Nephron (organoid): Measurements from ENCODE around the gene LGMN.

Experiments used
- H3K27ac Mint-ChIP-seq, 3 experiments: 2 replicates each; pipeline ENCODE4 v1.8.0; 2020; ENCODE audit warnings: mixed read lengths in 3 of 3, mild to moderate bottlenecking in 2 of 3, moderate library complexity in 1 of 3
- H3K27me3 Mint-ChIP-seq: 2 replicates; pipeline ENCODE4 v1.8.0; 2021; ENCODE audit warnings: low read depth, mild to moderate bottlenecking, moderate library complexity, mixed read lengths
- H3K36me3 Mint-ChIP-seq: 2 replicates; pipeline ENCODE4 v1.8.0; 2020; ENCODE audit warnings: low read depth, mixed read lengths
- H3K4me1 Mint-ChIP-seq: 2 replicates; pipeline ENCODE4 v1.8.0; 2020; ENCODE audit warnings: mixed read lengths
- H3K4me3 Mint-ChIP-seq, 3 experiments: 2 replicates each; pipeline ENCODE4 v1.8.0; 2020; ENCODE audit warnings: mild to moderate bottlenecking in 3 of 3, mixed read lengths in 3 of 3, moderate library complexity in 2 of 3
- H3K9me3 Mint-ChIP-seq: 2 replicates; pipeline ENCODE4 v1.8.0; 2020; ENCODE audit warnings: mixed read lengths
- TF ChIP-seq, protein P1 (sequence below), 3 experiments: fragments of 200-600 bp; sonication (generic); IDR thresholded peaks; one replicate each; pipeline ENCODE4 v1.5.0; 2021; ENCODE audit warnings: antibody characterized with exemption in 3 of 3; ENCODE audit not compliant: unreplicated experiment in 3 of 3

LGMN gene

DNA sequence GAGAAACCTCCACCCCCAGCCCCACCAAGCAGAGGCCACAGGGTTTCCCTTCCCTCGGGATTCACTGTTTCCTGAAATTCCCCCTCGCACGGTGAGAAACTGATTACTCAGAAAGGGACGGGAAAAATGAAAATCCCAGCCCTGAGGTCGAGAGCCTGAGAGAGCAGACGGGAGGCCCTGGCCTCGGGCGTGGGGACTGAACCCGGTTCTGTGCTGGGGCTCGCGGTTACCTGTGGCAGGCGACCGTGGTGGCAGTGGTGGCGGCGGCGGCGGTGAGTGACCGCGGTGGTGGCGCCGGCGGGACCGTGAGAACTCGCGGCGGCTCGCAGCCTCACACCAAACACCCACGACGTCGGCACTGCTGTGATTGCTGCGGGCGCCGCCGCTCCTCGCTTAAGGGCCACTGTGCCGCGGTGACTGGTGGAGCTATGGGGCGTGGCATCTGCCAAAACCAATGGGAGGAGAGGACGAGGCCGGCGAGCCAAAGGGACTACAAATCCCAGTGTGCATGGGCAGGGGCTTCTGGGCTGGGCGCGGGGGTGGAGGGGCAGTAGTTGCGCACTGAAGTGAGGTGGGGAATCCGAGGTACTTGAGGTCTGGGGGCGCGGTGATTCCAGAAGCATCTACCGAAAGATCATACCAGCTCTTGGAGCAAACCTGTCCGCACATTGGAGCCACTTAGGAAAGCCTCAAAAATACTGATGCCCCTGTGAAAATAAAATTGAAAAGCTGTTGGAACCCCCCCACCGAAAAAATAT, at the start of gene LGMN:
Gene LGMN, minus strand, starts transcription at position 369 of the 758 bp plus-strand sequence. CDS start 15,841 bp downstream, outside the sequence.
- peak within 1 kb of the TSS; percentile 92 to 93 (median 93) for H3K4me3 Mint-ChIP-seq
- H3K9me3 Mint-ChIP-seq = no peaks in the 10 kb centered on the region
- peaks cover 6% of the 10 kb centered on the region for H3K4me1 Mint-ChIP-seq
- peak within 1 kb of the TSS; percentile 3 to 78 (median 68) for H3K27ac Mint-ChIP-seq
- TF ChIP-seq, protein P1, sequence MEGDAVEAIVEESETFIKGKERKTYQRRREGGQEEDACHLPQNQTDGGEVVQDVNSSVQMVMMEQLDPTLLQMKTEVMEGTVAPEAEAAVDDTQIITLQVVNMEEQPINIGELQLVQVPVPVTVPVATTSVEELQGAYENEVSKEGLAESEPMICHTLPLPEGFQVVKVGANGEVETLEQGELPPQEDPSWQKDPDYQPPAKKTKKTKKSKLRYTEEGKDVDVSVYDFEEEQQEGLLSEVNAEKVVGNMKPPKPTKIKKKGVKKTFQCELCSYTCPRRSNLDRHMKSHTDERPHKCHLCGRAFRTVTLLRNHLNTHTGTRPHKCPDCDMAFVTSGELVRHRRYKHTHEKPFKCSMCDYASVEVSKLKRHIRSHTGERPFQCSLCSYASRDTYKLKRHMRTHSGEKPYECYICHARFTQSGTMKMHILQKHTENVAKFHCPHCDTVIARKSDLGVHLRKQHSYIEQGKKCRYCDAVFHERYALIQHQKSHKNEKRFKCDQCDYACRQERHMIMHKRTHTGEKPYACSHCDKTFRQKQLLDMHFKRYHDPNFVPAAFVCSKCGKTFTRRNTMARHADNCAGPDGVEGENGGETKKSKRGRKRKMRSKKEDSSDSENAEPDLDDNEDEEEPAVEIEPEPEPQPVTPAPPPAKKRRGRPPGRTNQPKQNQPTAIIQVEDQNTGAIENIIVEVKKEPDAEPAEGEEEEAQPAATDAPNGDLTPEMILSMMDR (IDR thresholded peaks at IDR 0.05; ENCODE audit: unreplicated experiment in 3 of 3) = no peak
- peaks cover 4% of the 10 kb centered on the region for H3K36me3 Mint-ChIP-seq
- H3K27me3 Mint-ChIP-seq = peaks cover 4% of the 10 kb centered on the region

DNA sequence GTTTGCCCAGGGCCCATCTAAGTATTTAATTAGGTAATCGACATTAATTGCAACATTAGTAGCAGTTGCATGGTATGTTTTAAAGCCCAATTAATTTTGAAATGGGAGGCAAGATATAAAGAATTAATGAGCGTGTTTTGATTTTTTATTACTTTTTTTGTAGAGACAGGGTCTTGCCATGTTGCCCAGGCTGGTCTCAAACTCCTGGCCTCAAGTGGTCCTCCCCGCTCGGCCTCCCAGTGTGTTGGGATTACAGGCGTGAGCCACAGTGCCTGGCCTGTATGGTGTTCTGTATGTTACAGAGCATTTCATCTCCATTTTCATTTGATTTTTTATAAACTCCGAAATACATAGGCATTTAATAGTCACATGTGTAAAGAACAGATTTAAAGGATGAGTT, 46.5 kb upstream of the LGMN start:
- H3K27ac Mint-ChIP-seq = peak overlapping the region; percentile 78 to 99 (median 93)
- peaks cover 3% of the 10 kb centered on the region for H3K27me3 Mint-ChIP-seq
- peaks cover 26% of the 10 kb centered on the region for H3K4me1 Mint-ChIP-seq
- peaks cover 18% of the 10 kb centered on the region for H3K36me3 Mint-ChIP-seq
- H3K9me3 Mint-ChIP-seq = peaks cover 15% of the 10 kb centered on the region
- TF ChIP-seq, protein P1 (IDR thresholded peaks at IDR 0.05; ENCODE audit: unreplicated experiment in 3 of 3) = no peak
- peak overlapping the region; percentile 85 to 99 (median 86) for H3K4me3 Mint-ChIP-seq

DNA sequence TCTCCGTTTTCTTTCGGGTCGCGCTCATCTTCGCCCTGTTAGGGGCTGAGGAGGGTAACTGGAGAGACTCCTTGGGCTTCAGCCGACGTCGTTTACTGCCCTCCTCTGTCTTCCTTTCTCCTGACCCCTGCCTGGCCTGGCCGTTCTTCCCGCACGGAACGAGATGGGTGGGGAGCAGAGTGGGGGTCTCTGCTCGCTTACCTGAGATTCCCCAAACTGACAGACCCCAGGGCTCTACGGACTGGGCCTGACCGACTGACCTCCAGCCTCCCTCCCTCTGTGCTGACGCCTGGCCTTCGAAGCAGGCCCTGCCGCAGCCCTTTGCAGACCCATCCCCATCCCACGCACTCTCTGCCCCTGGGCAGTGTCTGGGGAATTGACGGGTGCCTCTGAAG, 46.1 kb upstream of the LGMN start:
- peaks cover 24% of the 10 kb centered on the region for H3K4me1 Mint-ChIP-seq
- TF ChIP-seq, protein P1 (IDR thresholded peaks at IDR 0.05; ENCODE audit: unreplicated experiment in 3 of 3) = no peak
- H3K27me3 Mint-ChIP-seq = peaks cover 3% of the 10 kb centered on the region
- H3K27ac Mint-ChIP-seq = peak overlapping the region; percentile 78 to 99 (median 93)
- H3K4me3 Mint-ChIP-seq = peak overlapping the region; percentile 85 to 99 (median 86)
- peaks cover 18% of the 10 kb centered on the region for H3K9me3 Mint-ChIP-seq
- peaks cover 14% of the 10 kb centered on the region for H3K36me3 Mint-ChIP-seq

DNA sequence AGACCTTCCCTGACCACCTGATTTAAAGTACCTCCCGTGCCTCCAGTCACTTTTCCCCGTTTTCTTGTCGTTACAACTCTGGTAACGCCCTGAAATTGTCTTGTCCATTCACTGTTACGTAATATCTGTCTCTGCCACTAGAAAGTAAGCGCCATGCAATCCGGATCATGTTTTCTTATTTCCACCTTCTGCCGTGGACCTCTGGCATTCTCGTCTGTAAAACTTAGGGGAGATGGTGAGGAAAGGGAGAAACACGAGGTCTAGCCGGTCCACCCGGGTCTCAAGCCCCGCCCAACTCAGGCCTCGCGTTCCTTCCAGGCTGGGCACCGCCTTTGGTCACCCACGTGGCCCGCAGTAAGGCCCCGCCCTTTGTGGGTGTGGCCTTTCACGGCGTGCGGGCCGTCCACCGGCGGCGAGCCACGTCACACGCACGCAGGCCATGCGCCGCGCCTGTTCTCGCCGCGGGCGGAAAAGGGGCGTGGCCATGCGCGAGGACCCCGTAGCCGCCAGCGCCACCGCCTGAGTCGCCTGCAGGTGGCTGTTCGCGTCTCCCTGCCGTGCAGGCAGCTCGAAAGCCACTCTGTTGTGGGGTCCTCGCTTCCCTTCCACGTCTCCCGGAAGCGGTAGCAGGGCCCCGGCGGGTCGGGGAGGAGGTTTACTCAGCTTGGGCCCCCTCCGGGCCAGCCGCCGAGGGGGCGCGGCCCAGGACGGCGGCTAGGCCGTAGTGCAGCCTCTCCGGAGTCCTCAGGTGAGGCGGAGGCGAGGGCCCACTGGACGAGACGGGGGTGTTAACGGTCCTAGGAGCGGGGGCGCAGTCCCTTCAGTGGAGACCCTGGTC, 45.5 kb upstream of the LGMN start, which contains the start of gene GOLGA5:
Gene GOLGA5, plus strand, starts transcription at position 597 of the 838 bp plus-strand sequence. CDS start 3,133 bp downstream, outside the sequence.
- Mint-ChIP-seq H3K27ac (peak within 1 kb of the TSS; percentile 78 to 99 (median 93)), H3K36me3 (peaks cover 14% of the 10 kb centered on the region), H3K4me1 (peaks cover 24% of the 10 kb centered on the region), H3K4me3 (peak within 1 kb of the TSS; percentile 85 to 99 (median 86)), H3K27me3 (peaks cover 3% of the 10 kb centered on the region), H3K9me3 (peaks cover 23% of the 10 kb centered on the region)
- TF ChIP-seq, protein P1 (IDR thresholded peaks at IDR 0.05; ENCODE audit: unreplicated experiment in 3 of 3) = no peak

DNA sequence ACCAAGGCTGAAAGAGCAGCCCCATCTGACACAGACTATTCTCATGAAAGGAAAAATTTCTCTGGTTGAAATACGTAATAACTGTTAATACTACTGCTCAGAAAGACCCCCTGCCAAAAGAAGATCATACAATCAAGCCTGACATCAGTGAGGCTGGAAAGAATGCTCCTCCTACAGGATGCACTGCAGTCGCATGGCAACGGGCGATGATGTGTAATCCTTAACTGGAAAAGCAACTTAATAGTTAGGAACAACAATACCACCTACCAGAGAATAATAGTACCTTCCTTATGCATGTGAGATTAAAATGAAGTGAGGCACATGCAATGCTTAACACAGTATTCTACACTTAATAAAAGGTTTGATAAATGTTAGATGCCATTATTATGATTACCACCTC, 44.5 kb upstream of the LGMN start:
- peaks cover 3% of the 10 kb centered on the region for H3K27me3 Mint-ChIP-seq
- H3K4me1 Mint-ChIP-seq = peaks cover 24% of the 10 kb centered on the region
- peaks cover 8% of the 10 kb centered on the region for H3K36me3 Mint-ChIP-seq
- peak overlapping the region; percentile 48 to 86 (median 85) for H3K4me3 Mint-ChIP-seq
- H3K27ac Mint-ChIP-seq = peak overlapping the region in 2 of 3 experiments; percentile 25 to 79
- TF ChIP-seq, protein P1 (IDR thresholded peaks at IDR 0.05; ENCODE audit: unreplicated experiment in 3 of 3) = no peak
- peaks cover 23% of the 10 kb centered on the region for H3K9me3 Mint-ChIP-seq
